Measurements from ENCODE around the gene SHISA4. TPM values are rescaled to one million over a fixed set of nuclear protein-coding genes. Genes with fewer than 3 reads are reported as not detected.
"Not testable (repeated sequence)": the region's sequence is repeated elsewhere in the genome, so short reads cannot be mapped to it uniquely, and the experiment has no call there.

The SHISA4 gene
- total RNA-seq, 1 experiment from 2014 or later = 30.4 TPM

- no peak for DNase-seq (ENCODE audit: low read depth)
Observed at GRCh38 chr1:201898240-201898894, 9.7 kb downstream of the SHISA4 start.

DNA sequence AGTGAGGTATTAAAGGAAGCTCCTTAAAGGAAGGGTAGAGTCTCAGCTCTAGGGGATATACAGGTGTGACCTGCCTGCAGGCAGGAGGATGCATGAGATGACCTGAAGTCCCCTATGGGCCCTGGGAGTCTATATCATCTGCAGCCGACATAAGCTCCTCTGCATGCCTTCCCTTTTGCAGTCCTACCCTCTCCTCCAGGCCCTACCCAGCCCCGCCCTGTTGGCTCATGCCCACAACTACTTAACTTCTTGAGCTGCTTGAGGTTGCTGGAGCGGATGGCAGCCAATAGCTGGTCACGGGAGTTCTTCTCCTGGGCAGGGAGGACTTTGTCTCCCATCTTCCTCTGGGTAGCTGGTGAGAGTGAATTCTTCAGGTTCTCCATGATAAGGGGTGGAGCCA, 10.3 kb downstream of the SHISA4 start:
- DNase-seq (ENCODE audit: low read depth) = no peak

- no peak for DNase-seq (ENCODE audit: low read depth)
Observed at GRCh38 chr1:201899683-201900429, 11.2 kb downstream of the SHISA4 start.

GRCh38 chr1:201900476-201900875, 11.8 kb downstream of the SHISA4 start:
- DNase-seq (ENCODE audit: low read depth) = no peak

DNA sequence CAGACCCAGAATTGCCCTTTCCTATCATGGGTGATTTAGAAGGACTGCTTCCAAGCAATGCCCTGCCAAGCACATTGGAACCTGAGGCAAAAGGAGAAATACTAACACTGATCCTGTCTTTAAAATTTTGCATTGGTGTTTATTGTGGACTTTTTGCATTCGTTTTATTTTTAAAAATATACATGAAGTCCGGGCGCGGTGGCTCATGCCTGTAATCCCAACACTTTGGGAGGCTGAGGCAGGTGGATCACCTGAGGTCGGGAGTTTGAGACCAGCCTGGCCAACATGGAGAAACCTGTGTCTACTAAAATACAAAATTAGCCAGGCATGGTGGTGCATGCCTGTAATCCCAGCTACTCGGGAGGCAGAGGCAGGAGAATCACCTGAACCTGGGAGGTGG, 12.3 kb downstream of the SHISA4 start:
- DNase-seq (ENCODE audit: low read depth) = not testable (repeated sequence)

GRCh38 chr1:201902198-201902597, 13.5 kb downstream of the SHISA4 start:
- peak; percentile 24 for DNase-seq (ENCODE audit: low read depth)

- peak; percentile 64 for DNase-seq (ENCODE audit: low read depth)
Observed at GRCh38 chr1:201903135-201903534, 14.4 kb downstream of the SHISA4 start.

GRCh38 chr1:201904579-201904978, 15.9 kb downstream of the SHISA4 start:
- DNase-seq (ENCODE audit: low read depth) = peak; percentile 74

GRCh38 chr1:201905234-201905890, 16.7 kb downstream of the SHISA4 start:
- no peak for DNase-seq (ENCODE audit: low read depth)

DNA sequence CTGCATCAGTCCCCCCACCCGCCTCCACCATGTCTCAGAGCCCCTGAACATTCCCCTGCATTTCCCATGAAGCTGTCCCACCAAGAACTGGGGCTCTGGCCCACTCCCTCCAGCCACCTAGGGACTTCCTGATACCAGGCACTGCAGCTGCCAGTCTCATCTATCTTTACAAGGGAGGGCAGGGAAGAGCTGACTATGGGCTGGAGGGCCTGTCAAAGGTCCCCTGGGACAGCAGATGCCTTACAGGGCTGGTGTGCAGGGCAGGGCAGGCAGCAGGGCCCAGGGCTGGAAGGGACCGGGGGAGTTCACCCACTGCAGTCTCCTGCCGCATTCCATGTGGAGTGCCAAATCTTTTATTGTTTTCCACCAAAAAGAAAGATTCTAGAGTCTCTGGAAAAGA, 17.6 kb downstream of the SHISA4 start:
- no peak for DNase-seq (ENCODE audit: low read depth)

DNA sequence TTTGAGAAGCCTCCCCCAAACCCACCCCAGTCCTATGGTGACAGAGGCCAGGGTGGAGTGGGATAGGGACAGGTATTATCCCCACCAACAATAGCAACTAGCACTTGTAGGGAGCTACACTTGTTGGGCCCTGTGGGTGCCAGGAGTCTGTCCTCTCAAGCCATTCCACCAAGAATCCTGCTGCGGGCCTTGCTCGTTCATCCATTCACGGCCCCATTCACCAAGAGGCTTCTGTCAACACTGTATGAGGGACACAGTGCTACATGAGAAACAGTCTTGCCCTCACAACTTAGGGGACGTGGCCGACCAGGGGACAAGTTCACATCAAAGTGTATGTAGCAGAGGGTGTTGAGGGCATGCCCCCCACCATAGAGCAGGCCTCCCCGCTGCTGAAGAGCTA, 18.9 kb downstream of the SHISA4 start:
- DNase-seq (ENCODE audit: low read depth) = no peak

DNA sequence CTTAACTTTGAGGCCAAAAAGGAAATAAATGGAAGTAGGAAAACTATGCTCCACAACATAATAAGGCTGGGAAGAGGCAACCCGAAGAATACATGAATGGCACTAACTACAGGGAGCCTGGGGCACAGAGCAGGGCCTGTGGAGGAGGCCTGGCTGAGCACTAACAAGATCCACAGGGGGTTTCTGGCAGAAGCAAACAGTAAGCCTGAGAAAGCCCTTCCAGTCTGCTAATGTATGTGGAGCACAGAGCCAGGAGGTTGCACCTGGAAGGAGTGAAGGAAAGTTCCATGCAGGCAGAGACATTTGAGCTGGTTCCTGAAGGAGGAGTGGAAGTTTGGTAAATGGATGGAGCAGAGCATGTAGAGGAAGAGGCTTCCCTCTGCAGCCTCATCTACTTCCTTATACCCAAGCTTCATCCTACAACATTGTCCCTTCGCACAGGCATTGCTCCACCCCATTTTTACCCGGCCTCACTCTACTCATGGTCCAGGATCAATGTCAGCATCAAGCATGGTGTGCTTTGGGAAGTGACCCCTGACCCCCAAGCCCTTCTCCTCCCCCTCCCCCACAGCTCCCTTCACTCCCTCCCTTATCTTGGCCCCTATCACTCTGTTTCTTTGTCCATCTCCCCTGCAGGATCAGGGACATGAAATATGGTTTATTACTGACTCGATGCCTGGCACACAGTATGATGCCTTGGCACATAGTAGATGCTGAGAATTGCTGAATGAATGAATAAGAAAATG, 23.3 kb downstream of the SHISA4 start:
- no peak for DNase-seq (ENCODE audit: low read depth)

DNA sequence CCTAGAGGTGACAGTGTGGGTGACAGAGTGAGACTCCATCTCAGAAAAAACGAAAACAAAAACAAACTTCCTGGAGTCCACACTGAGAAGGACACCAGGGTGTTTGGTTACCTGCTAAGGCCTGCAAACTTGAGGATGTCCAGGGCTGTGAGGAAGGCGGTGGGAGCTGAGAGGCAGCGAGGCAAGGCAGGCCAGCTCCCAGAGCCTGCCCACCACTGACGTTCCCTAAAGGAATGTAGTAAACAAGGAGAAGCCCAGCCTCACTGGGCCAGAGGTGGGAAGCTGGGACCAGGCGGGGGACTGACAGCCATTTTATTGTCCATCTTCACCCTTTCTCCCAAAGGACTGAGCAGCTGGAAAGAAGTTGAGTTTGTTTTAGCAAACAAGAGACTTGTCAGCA, 24.1 kb downstream of the SHISA4 start:
- no peak for DNase-seq (ENCODE audit: low read depth)

GRCh38 chr1:201914456-201915235, 25.9 kb downstream of the SHISA4 start:
- DNase-seq (ENCODE audit: low read depth) = no peak

DNA sequence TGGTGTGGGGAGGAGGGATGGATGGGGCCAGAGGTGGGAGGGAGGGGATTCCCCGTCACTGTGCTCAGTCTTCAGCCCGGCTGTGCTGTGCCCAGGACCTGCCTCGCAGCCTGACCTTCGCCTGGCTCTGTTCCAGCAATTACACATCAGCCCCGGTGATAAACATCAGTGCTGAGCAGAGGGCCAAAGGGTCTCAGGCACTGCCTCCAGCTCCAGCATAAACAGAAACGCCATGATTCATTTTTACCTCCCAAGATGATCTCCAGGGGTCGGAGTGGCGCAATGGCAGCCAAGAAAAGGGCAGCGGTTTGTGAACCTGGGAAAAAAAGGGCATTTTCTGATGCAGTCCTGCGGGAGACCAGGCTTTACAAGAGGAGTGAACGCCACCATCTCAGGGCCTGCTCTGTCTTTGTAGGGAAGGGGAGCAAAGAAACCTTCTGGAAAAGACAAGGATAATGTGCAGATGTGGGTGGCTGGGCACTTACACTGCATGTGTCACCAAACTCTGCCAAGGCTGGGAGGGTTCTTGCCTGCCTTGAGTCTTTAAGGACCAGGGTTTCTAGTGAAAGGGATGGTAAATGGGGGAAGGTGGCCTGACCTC, 28.1 kb downstream of the SHISA4 start:
- DNase-seq (ENCODE audit: low read depth) = peak; percentile 94

- DNase-seq (ENCODE audit: low read depth) = peak; percentile 88
Observed at GRCh38 chr1:201917362-201918033, 28.8 kb downstream of the SHISA4 start.

DNA sequence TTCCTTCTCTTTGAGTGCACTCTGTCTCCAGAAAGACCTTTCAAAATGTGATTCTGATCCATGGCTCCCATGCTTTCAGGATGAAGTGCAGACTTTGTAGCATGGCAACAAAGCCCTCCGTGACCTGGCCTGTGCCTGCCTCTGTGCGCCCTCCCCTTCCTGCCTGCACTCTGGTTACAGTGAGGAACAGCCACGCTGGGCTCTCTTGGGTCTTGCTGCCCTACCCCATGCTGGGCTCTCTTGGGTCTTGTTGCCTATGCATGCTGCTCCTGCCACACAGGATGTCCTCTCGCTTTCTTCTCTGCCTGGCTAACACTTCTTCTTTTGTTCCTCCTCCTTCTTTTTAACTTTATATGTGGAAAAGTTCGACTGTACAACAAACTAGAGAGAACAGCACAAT, 29.6 kb downstream of the SHISA4 start:
- DNase-seq (ENCODE audit: low read depth) = no peak

GRCh38 chr1:201921952-201922558, 33.4 kb downstream of the SHISA4 start:
- no peak for DNase-seq (ENCODE audit: low read depth)

DNA sequence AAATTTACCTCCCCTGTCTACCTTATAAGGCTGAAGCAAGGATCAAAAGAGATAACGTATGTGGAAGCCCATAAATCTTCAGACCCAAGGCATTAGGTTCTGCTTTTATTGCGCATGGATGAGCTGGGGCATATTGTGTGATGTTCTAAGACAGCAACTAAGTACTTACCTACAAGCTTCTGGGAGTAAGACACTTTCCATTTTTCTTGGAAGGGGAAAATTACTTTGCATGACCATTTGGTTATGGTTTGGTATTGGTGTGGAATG, 36.5 kb downstream of the SHISA4 start:
- DNase-seq (ENCODE audit: low read depth) = no peak

GRCh38 chr1:201925981-201926645, 37.4 kb downstream of the SHISA4 start:
- DNase-seq (ENCODE audit: low read depth) = no peak
